Measurements from ENCODE around the gene ADGRV1.

Gene ADGRV1

GRCh38 chr5:90558344-90559192, at the start of gene ADGRV1:
ADGRV1 (plus strand) TSS chr5:90558797; CDS start chr5:90558896, 99 bp downstream.
- in situ Hi-C loops (cut with HindIII; ENCODE audit: low pct_ligation_motif_present, low pct_unique_long_range_greater_than_20kb, low sequenced_read_pairs): no loop called here

DNA sequence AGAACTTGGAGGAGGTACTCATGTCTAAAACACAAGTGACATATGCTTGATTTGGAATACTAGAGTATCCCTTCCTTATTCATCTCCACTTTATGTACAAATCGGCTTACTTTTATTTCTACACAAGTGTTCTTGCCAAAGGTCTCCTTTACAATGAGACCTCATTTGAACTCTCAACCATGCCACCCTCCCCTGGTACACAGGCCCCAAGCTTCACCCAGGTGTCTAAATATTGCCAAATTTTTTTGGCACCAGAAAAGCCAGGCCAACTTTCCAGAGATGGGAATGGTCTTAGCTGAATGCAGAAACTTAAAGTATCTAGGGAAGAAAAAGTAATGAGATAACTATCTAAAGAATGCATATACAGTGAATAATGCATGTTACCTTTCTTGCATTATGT, 48.2 kb upstream of the ADGRV1 start:
- in situ Hi-C loops (cut with HindIII; ENCODE audit: low pct_ligation_motif_present, low pct_unique_long_range_greater_than_20kb, low sequenced_read_pairs): no loop called here
- DNase-seq: no peak

More at GRCh38 chr5:90558344-90559192, at the start of gene ADGRV1:
- peak; percentile 89 for DNase-seq

GRCh38 chr5:90514520-90514919, 44.1 kb upstream of the ADGRV1 start:
- no peak for DNase-seq
- in situ Hi-C loops (cut with HindIII; ENCODE audit: low pct_ligation_motif_present, low pct_unique_long_range_greater_than_20kb, low sequenced_read_pairs): no loop called here

- DNase-seq: no peak
- in situ Hi-C loops (cut with HindIII; ENCODE audit: low pct_ligation_motif_present, low pct_unique_long_range_greater_than_20kb, low sequenced_read_pairs): no loop called here
These were observed 39.9 kb upstream of the ADGRV1 start for GRCh38 chr5:90518661-90519060.

GRCh38 chr5:90519081-90519480, 39.5 kb upstream of the ADGRV1 start:
- in situ Hi-C loops (cut with HindIII; ENCODE audit: low pct_ligation_motif_present, low pct_unique_long_range_greater_than_20kb, low sequenced_read_pairs): no loop called here
- no peak for DNase-seq

GRCh38 chr5:90528601-90529193, 29.9 kb upstream of the ADGRV1 start:
- peak; percentile 33 for DNase-seq

DNA sequence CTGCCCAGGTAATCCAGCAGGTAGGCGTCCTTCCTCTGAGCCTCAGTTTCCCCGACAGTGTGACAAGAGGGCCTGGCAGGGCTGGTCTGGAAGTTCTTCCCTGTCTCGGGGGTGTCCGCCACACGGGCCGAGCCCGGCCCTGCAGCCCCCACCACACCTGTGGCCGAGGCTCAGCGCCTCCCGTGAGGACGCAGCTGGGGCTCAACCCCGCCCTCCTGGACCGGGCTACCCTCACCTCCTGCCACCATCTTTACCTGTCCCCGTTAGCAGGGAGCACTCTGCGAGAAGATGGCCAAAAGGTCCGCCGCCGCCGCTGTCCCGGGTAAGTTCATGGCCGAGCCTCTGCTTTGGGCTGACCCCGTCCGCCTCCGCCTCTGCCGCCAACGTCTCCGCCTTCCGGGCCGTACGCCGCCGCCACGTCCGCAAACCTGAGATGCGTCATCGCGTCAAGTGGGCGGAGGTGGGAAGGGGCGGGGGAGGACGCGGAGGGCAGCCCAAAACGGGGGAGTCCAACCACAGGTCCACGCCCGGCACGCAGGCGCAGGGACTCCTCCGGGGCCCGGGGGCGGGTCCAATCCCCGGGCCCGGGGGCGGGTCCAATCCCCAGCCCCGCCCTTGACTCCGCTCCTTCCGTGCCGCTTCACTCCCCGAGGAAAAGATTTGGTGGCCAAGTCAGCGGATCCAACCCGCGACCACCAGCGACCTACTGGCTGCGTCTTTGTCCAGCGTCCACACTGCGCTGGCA, 29.2 kb upstream of the ADGRV1 start, which contains the start of gene LYSMD3:
LYSMD3 (minus strand) TSS at position 391 of the 745 bp plus-strand sequence. CDS start 4,295 bp downstream, outside the sequence.
- in situ Hi-C loops (cut with HindIII; ENCODE audit: low pct_ligation_motif_present, low pct_unique_long_range_greater_than_20kb, low sequenced_read_pairs): no loop called here
- peak; percentile 94 for DNase-seq

More at GRCh38 chr5:90528601-90529193, 29.9 kb upstream of the ADGRV1 start:
- in situ Hi-C loops (cut with HindIII; ENCODE audit: low pct_ligation_motif_present, low pct_unique_long_range_greater_than_20kb, low sequenced_read_pairs): no loop called here

DNA sequence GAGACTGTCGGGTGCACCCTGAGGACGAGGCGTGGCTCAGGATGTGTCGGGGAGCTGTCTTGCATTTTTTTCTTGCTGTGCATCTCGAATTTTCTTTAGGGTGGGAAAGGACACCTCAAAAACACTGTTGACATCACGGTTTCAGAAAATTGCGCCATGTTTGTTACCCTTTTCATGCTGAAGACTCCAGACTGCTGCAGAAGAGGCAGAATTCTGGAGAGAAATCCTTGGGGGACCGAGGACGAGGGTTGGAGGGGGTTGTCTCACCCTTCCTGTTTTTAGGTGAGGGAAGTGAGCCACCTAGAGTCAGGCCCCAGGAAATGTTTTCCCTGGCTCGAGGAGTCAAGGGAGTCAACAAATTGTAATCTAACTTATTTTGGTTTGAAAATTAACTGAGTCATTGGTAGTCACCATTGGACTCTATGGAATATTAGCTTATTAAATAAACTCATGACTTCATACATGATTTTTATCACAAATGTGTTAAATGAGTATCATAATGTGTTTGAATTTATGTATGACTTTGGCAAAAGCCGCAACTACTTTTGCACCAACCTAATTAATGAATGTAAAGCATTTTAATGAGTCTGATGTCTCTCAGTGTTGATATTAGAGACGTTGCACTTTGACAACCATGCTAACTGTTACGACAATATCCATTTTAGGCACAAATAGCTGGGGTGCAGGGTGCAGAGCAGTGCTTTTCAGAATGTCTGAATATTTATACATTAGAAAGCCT, 28.5 kb upstream of the ADGRV1 start:
- in situ Hi-C loops (cut with HindIII; ENCODE audit: low pct_ligation_motif_present, low pct_unique_long_range_greater_than_20kb, low sequenced_read_pairs): no loop called here
- DNase-seq: peak; percentile 74

GRCh38 chr5:90530736-90531487, 27.7 kb upstream of the ADGRV1 start:
- in situ Hi-C loops (cut with HindIII; ENCODE audit: low pct_ligation_motif_present, low pct_unique_long_range_greater_than_20kb, low sequenced_read_pairs): no loop called here
- DNase-seq: no peak

GRCh38 chr5:90533794-90534193, 24.8 kb upstream of the ADGRV1 start:
- in situ Hi-C loops (cut with HindIII; ENCODE audit: low pct_ligation_motif_present, low pct_unique_long_range_greater_than_20kb, low sequenced_read_pairs): no loop called here
- DNase-seq: no peak

- DNase-seq: no peak
- in situ Hi-C loops (cut with HindIII; ENCODE audit: low pct_ligation_motif_present, low pct_unique_long_range_greater_than_20kb, low sequenced_read_pairs): no loop called here
These were observed 23.7 kb upstream of the ADGRV1 start for GRCh38 chr5:90534922-90535321.

GRCh38 chr5:90542827-90543519, 15.6 kb upstream of the ADGRV1 start:
- in situ Hi-C loops (cut with HindIII; ENCODE audit: low pct_ligation_motif_present, low pct_unique_long_range_greater_than_20kb, low sequenced_read_pairs): no loop called here
- DNase-seq: no peak

GRCh38 chr5:90545511-90545910, 13.1 kb upstream of the ADGRV1 start:
- no peak for DNase-seq
- in situ Hi-C loops (cut with HindIII; ENCODE audit: low pct_ligation_motif_present, low pct_unique_long_range_greater_than_20kb, low sequenced_read_pairs): no loop called here

GRCh38 chr5:90546216-90546837, 12.3 kb upstream of the ADGRV1 start:
- DNase-seq: no peak
- in situ Hi-C loops (cut with HindIII; ENCODE audit: low pct_ligation_motif_present, low pct_unique_long_range_greater_than_20kb, low sequenced_read_pairs): no loop called here

DNA sequence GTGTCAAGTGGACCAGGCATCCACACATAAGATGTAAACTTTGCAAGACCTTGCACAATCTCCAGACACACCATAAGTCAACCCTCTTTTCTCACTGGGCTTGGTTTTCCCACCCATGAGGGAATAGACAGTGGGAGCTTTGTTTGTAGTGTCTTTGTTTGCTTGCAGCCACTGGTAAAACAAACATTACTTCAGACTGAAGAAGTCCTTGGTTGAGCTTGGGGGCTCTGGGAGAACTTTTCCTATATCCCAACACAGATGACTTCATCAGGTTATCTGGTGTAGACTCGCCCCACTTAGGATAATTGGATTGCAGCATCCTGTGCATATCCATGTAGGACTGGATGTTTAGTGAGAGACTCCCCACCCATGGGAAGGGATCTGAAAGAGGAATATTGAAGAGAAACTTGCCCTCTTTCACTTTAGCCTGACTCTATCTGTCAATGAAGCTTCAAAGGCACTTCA, 11.5 kb upstream of the ADGRV1 start:
- DNase-seq: no peak
- in situ Hi-C loops (cut with HindIII; ENCODE audit: low pct_ligation_motif_present, low pct_unique_long_range_greater_than_20kb, low sequenced_read_pairs): no loop called here

- in situ Hi-C loops (cut with HindIII; ENCODE audit: low pct_ligation_motif_present, low pct_unique_long_range_greater_than_20kb, low sequenced_read_pairs): no loop called here
- no peak for DNase-seq
These were observed 10.5 kb upstream of the ADGRV1 start for GRCh38 chr5:90548069-90548593.

DNA sequence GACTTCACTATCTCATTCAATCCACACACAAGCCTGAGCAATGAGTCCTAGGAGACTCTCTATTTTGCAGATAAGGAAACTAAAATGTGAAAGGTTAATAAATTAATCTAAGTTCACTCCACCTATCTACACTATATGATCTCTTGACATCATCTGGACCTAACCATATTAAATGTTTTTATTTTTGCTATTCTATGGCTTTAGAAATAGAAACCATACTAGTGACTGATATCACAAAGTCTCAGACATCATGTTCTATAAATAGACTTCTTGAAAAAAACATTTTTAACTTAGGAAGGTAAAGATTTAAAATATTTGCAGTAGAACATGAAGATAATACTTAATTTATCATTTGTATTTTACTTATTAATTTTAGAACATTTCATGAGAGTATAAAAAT, 9.4 kb upstream of the ADGRV1 start:
- no peak for DNase-seq
- in situ Hi-C loops (cut with HindIII; ENCODE audit: low pct_ligation_motif_present, low pct_unique_long_range_greater_than_20kb, low sequenced_read_pairs): no loop called here
